NCI-H446 treated with DMSO at 0.1 percent for 48 hours (cell line): ENCODE data around the gene RHOBTB3.
"Not testable (repeated sequence)": the region's sequence is repeated elsewhere in the genome, so short reads cannot be mapped to it uniquely, and the experiment has no call there.

Experiments used
- DNase-seq: peaks from one replicate; lab custom pipeline; 2025; lab: John Stamatoyannopoulos, UW

The RHOBTB3 gene

DNA sequence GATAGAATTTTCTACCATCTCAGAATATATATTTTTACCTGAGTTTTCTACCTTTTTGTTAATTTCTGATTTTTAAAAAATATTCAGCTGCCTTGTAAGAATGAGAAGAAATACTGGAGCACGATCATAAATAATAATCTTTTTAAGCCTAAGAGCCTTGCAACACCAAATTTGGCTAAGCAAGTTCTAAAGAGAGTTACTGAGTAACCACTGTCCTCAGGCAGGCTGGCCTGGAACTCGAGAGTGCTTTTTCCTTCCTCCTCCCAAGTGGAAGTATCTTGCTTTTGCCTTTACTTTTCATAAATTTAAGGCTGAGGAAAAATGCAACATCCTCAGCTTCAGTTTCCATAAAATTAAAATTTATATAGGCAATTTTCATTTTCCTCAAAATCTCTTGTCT is 70.4 kb downstream of the RHOBTB3 start:
- DNase-seq = no peak

DNA sequence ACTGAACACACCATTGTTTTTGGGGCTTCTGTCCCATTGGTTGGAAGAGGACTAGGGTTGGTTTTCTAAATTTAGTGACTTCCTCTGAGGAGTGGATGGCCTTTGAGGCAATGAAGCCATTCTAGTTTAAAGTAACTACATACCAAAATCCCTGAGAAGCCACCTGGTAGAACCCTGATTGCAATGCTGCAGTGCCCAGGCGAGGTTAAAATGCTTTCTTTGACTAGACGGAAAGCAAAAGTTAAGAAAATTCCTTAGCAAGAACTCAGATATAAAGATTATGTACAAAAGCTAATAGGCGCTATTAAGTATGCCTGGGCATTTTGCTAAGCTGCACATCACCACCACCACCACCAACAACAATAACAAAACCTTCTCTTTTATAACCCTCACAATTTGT is 70.8 kb downstream of the RHOBTB3 start:
- no peak for DNase-seq

DNA sequence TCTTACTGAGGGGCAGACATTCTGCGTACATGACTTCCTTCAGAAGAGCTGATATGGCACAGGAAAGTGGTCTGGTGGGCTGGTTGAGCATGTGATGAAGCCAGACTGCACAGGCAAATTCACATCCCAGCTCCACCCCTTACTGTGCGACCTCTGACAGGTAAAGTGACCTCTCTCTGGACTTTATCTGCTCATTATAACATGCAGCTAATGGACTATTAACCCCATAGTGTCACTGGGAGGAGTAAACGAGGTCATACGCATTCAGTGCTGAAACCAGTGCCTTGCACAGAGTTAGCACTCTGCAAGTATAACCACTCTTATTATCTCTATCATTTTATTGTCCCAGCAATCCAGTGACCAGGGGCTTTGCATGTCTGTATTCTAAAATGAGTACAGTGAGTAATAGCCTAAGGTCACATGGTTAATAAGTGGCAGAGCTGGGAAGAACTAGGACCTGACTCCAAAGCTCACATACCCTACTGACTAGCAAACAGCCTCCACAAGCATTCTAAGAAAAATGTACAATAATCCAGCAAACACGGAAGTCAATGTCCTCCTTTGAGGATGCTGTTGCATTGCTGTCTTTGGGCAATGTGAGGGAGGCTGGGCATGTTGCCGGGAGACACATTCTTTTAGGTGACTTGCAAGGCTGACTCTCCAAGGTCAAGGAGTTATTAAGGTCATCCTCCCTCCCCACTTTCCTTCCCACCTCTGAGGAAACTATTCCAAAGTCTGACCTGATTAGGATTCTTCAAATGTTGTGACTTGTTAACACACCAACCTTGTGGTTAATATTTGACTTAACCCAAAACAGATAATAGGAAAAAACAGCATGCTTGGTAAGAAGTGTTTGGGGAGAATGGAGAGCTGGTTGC is 72.4 kb downstream of the RHOBTB3 start:
- no peak for DNase-seq

DNA sequence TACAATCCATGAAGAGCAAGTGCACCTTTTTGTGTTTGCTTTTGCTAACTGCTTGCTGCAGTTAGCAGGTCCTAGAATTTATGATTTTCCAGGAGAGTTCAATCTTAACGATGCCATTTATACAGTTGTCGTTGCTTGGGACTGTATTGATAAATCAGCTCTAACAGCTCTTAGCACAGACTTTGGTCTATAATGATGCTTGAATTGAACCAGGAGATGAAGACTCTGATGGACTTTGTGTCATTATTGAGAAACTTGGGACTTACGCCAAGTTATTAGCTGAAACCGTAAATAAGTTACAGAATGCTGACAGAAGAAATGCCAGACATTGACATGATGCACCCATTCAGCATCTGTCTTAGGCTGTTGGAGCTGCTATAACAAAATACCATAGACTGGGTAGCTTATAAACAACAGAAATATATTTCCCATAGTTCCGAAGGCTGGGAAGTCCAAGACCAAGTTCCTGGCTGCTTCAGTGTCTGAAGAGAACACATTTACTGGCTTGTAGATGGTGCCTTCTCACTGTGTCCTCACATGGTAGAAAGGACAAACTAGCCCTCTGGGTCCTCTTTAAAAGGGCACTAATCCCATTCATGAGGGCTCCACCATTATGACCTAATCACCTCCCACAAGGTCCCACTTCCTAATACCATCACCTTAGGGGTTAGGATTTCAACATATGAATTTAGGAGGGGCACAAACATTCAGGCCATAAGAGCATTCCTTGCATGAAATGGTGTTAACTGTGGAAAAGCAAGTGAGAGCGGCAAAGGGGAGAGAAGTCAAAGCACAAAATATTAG is 73.8 kb downstream of the RHOBTB3 start:
- no peak for DNase-seq

DNA sequence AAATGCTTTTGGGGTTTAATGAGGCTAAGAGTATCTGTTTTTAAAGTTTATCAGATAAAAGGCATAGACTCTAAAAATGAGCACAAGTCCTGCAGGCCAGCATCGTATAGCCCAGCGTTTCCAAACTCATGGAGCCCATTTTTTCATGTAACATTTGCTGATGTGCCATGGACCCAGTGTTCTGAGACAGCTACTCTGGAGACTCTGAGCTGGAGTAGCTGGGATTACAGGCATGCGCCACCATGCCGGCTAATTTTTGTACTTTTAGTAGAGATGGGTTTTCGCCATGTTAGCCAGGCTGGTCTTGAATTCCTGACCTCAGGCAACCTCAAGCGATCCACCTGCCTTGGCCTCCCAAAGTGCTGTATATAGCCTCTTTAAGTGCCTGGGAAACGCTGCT is 75.6 kb downstream of the RHOBTB3 start:
- no peak for DNase-seq

DNA sequence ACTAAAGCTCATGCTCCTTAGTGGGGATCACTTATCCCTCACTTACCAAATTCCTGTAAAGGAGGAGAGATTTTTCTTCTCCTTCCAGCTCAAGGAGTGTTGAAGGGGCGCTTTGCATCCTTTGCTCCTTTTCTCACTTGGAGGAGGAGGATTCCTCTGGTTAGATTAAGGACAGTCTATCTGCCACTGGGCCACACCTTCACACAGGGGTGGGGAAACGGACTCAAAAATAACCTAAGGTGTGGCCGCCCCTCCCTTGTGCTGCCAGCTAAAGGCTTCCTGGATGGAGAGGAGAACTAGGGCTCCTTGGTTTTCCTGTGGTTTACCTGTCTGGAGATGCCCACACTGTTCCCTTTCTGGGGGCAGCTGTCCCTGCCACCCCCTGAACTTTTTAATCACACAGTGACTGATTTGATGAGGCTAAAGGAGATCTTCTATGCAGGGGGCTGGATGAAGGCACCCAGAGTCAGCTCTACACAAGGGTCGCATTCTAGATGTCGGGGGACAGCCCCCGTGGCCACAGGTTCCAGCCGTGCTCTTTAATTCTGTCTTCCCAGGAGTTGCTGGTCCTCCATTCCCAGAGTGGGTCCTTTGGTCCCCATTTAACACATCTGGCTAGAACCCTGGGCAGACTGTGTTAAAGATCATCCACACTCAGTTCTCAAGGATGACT is 77.0 kb downstream of the RHOBTB3 start:
- no peak for DNase-seq

DNA sequence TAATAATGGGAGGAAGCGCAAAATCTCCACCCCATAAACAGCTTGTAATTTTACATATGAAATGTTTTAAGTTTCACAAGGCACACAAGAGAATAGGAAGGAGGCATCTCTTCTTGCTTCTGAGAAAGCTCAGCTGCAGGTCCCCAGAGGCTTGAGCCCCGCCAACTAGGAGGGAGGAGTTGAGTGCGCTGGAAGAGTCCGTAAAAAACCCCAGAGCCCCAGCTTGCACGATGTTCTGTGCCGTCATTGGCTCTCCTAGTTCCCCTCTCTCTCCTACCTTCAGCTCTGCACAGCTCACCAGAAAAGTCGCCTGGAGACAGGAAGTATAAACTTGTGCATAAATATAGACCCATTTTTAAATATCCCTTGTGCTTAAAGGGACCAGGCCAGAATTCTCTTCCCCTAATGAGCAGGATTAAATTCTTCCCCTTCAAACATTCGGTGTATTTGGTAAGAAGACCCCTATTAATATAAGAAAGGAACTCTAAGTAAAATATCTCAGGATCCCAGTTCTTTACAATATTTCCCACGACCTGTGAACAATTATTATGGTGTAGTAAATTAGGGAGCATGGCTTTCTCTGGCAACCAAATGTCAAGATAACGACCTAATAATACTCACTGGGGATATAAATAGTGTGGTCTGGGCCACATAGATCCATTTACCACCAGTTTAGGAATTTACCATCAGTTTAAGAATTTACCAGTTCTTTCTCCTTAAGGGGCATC is 77.7 kb downstream of the RHOBTB3 start:
- no peak for DNase-seq

DNA sequence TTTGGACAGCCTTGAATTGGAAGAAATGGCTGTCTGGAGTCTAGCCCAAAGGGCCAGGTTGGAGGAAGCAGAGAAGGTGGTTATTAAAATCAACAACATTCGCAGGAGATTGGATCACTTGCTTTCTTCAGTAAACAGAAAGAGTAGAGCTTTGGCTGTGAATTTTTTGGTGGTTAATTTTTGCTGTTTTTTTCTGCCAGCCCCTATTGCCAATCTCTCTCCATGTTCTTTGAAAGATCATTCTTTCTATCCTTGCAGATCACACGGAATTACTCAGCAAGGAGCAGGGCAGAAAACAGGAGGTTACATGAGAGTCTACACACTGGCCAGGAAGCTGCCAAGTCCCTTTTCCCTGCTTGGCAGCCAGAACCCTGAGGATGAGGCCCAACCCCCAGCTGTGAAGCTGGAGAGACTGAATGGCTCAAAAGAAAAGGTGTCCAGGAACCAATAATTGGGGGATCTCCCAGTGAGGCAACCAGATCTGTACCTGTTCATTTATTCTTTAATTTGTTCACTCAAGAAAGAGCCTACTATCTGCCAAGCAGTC is 78.4 kb downstream of the RHOBTB3 start:
- peak; percentile 19 for DNase-seq

DNA sequence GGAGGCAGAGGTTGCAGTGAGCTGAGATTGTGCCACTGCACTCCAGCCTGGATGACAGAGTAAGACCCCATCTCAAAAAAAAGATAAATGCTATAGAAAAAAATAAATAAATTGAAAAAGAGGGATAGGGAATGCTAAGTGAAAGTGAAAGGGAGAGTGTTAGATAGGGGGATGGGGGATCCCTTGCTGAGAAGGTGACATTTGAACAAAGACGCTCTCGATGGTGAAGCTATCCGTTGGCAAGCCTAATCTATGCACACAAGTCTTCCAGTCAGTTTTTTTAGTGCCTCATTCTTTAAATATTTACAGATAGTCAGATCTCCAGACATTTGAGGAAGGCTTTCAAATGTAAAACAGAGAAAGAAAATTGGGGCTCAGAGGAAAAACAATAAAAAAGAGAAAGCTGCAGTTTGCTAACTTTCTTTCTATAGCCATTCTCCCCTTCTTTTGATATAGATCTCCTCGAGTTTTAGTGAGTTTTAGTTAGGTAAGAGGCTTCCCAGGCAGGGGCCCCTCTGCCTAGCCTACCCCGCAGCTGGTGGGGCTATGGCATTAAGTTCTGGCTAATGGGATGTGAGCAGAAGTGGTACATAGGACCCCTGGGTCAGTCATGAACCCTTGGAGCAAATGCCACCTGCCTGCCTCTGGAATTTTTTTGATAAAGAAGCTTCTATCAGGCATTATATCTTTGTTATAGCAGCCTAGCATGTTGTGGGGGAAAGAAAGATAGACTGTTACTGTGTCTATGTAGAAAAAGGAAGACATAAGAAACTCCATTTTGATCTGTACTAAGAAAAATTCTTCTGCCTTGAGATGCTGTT is 79.4 kb downstream of the RHOBTB3 start:
- DNase-seq = no peak

DNA sequence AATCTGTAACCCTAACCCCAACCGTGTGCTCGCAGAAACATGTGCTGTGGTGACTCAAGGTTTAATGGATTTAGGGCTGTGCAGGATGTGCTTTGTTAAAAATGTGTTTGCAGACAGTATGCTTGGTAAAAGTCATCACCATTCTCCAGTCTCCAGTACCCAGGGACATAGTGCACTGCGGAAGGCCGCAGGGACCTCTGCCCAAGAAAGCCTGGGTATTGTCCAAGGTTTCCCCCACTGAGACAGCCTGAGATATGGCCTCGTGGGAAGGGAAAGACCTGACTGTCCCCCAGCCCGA is 79.9 kb downstream of the RHOBTB3 start:
- DNase-seq = not testable (repeated sequence)

DNA sequence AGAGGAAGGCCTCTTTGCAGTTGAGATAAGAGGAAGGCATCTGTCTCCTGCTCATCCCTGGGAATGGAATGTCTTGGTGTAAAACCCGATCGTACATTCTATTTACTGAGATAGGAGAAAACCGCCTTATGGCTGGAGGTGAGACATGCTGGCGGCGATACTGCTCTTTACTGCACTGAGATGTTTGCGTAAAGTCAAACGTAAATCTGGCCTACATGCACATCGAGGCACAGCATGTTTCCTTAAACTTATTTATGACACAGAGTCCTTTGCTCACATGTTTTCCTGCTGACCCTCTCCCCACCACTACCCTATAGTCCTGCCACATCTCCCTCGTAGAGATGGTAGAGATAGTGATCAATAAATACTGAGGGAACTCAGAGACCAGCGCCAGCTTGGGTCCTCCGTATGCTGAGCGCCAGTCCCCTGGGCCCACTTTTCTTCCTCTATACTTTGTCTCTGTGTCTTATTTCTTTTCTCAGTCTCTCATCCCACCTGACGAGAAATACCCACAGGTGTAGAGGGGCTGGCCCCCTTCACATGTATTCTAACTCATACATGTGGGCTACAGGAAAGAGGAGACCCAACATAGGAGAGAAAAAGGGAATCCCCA is 80.4 kb downstream of the RHOBTB3 start:
- not testable (repeated sequence) for DNase-seq

DNA sequence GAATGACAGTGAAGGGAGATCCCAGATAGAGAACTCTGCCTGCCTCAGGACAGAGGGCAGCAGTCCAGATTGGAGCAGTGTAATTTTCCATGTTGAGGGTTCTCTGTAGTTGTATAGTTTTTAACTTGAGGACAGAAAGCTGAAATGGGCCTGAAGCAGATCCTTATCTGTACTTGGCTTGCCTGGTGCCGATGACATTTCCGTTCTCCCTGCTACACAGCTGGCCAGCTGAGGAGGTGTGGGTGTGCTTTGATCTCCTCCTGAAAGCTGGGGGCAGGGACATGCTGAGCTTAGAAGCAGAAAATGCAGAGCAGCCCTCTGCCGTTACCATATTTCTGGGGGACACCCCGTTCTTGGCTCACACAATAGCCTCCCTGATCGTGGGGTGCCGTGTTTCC is 80.9 kb downstream of the RHOBTB3 start:
- no peak for DNase-seq

DNA sequence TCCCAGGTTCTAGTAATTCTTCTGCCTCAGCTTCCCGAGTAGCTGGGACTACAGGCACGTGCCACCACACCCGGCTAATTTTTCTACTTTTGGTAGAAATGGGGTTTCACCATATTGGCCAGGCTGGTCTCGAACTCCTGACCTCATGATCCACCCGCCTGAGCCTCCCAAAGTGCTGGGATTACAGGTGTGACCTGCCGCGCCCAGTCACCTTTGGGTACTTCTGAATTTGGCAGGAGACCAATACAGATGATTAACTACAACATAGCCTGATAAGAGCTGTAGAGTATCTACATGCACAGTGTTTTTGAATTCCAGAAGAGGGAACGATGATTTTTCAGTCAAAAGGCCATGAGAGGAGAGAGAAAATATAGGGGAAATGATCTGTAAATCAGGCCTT is 81.9 kb downstream of the RHOBTB3 start:
- not testable (repeated sequence) for DNase-seq

DNA sequence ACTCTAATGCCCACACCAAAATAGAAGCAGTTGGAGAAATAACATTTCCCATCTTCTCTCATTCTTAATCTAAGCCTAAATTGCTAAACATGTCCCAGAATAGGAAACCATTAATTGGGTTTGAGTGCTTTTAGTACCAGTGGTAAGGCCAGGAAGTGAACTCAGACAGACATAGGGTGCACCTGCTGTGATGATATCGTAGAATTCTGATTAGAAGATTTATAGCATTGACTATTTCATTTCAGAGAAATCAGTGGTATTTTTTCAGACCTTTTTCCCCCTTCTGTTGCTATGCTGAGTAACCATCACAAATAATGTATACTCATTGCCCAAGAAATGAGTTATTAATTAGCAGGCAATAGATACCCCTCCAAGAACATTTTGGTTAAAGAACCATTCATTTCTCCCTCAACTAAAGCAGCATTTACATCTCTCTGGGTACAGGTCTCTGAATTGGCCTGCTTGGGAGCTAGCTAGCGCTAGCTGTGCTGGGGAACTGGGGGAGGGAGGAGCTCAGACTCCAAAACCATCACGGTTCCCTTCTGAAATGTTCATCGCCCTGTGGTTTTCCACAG is 84.1 kb downstream of the RHOBTB3 start:
- no peak for DNase-seq

DNA sequence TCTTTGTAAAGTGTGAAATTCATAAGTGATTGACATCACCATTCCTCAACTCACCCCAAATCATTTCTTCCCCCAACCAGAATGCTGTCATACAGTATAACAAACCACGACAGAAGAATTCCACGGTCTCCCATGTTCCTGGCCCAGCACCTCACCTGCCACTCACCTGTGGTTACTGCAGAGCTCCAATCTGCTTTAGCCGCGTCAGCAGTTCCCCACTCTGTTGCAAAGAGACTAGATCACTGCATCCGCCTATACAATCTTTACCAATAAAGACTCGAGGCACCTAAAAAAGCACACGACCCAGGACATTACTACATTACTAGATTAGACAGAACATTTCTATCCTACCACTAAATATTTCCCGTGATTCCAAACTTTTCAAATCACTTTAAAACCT is 85.2 kb downstream of the RHOBTB3 start:
- DNase-seq = no peak

DNA sequence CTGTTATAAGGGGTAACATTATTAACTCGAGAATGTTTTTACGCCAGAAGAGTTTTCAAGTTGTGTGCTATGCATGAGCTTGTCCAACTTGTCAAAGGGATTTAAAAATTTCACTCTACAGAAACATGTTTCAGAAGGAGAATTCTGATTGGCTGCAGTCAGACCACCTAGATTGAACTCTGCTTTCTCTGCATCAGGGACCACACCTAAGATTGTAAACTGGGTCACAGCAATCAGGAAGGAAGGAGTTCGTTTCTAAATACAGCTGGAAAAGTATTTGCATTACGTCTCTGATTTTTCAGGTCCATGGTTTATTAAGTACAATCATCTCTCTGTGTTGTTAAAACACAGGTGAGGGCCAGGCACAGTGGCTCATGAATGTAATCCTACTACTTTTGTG is 85.6 kb downstream of the RHOBTB3 start:
- DNase-seq = no peak

DNA sequence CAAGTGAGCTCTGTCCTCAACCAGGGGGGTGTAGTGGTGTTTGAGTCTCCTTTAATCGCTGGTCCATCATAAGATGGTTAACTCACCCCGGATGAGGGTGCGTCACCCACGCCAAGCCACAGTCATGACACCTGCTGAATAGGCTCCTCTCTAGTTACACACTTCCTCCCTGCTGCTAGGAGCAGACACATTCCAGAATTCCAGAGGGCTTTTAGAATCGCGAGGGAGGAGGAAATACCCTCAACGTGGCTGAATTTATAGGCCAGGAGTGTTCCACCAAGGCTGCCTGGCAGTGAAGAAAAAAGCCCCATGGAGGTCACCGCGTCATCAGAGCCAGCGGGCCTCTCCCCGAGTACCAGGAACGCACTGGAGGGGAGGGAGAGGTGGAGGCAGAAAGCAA is 86.3 kb downstream of the RHOBTB3 start:
- DNase-seq = no peak

DNA sequence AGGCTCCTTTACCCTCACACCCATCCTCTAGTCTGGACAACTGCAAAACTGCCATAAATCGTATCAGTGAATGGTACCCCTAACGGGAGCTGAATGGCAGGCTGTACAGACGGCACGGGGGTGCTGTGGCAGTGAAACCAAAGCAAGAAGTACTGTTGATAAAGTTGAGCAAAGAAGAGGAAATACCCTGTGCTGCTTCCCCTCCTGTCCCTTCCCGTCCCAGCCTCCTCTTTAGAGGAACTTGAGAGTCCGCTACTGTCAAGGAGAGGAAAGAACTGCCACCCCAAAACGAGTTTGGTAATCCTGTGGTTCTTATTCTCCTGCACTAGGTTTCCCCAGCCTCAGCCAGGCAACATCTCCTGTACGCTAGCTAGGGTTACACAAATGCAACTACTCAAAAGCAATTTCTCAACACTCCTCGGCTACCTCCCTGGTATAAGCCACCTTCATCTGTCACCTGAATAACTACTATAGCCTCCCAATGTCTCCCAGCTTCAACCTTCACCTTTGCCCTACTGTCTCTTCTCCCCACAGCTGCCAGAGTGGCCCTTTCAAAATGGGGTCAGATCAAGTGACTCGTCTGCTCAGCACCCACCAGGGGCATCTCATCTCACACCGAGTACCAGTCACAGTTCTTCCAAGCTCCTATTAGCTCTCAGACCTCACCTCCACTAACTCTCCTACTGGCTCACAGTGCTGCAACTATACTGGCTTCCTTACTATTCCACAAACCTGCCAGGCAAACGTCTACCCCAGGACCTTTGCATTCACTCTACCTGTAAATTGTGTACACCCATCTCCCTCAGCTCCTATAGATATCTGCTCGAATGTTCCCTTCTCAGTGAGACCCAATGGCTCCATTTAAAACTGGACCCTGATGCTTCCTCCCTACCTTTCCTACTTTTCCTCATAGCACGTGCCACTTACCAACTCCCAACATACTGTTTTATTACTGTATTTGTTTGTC is 87.3 kb downstream of the RHOBTB3 start:
- DNase-seq = no peak
